ENCODE data around the gene NKAIN1.
"Not testable (repeated sequence)": the region's sequence is repeated elsewhere in the genome, so short reads cannot be mapped to it uniquely, and the experiment has no call there.

NKAIN1 gene

GRCh38 chr1:31159323-31159722 lies 80.4 kb downstream of the NKAIN1 start:
- no peaks in the 10 kb centered on the region for H3K36me3 Mint-ChIP-seq
- peaks cover 13% of the 10 kb centered on the region for H3K4me1 Mint-ChIP-seq
- peaks cover 9% of the 10 kb centered on the region for H3K27me3 Mint-ChIP-seq
- H3K9me3 Mint-ChIP-seq = no peaks in the 10 kb centered on the region
- no peak overlapping the region for H3K27ac Mint-ChIP-seq
- no peak for ATAC-seq
- H3K4me3 Mint-ChIP-seq = no peak overlapping the region

GRCh38 chr1:31155216-31155806 lies 84.4 kb downstream of the NKAIN1 start:
- Mint-ChIP-seq H3K27ac (peak overlapping the region; percentile 72), H3K36me3 (no peaks in the 10 kb centered on the region), H3K27me3 (no peaks in the 10 kb centered on the region), H3K4me3 (peak overlapping the region; percentile 85), H3K4me1 (no peaks in the 10 kb centered on the region), H3K9me3 (no peaks in the 10 kb centered on the region)
- peak; percentile 89 for ATAC-seq

- ATAC-seq = peak; percentile 89
- Mint-ChIP-seq H3K27ac (peak overlapping the region; percentile 72), H3K4me1 (no peaks in the 10 kb centered on the region), H3K36me3 (no peaks in the 10 kb centered on the region), H3K27me3 (no peaks in the 10 kb centered on the region), H3K9me3 (no peaks in the 10 kb centered on the region), H3K4me3 (peak overlapping the region; percentile 85)
Measured at GRCh38 chr1:31154632-31155215, 85.0 kb downstream of the NKAIN1 start.

GRCh38 chr1:31154000-31154631 lies 85.6 kb downstream of the NKAIN1 start:
- H3K4me3 Mint-ChIP-seq = peak overlapping the region; percentile 85
- no peaks in the 10 kb centered on the region for H3K9me3 Mint-ChIP-seq
- H3K4me1 Mint-ChIP-seq = no peaks in the 10 kb centered on the region
- no peak for ATAC-seq
- no peaks in the 10 kb centered on the region for H3K36me3 Mint-ChIP-seq
- no peaks in the 10 kb centered on the region for H3K27me3 Mint-ChIP-seq
- peak overlapping the region; percentile 72 for H3K27ac Mint-ChIP-seq

- no peaks in the 10 kb centered on the region for H3K4me1 Mint-ChIP-seq
- no peak overlapping the region for H3K27ac Mint-ChIP-seq
- no peak for ATAC-seq
- no peaks in the 10 kb centered on the region for H3K9me3 Mint-ChIP-seq
- H3K4me3 Mint-ChIP-seq = no peak overlapping the region
- no peaks in the 10 kb centered on the region for H3K36me3 Mint-ChIP-seq
- H3K27me3 Mint-ChIP-seq = no peaks in the 10 kb centered on the region
Measured at GRCh38 chr1:31153423-31153822, 86.3 kb downstream of the NKAIN1 start.

GRCh38 chr1:31152181-31152795 lies 87.4 kb downstream of the NKAIN1 start:
- ATAC-seq = no peak
- H3K9me3 Mint-ChIP-seq = no peaks in the 10 kb centered on the region
- no peaks in the 10 kb centered on the region for H3K36me3 Mint-ChIP-seq
- no peak overlapping the region for H3K4me3 Mint-ChIP-seq
- no peaks in the 10 kb centered on the region for H3K27me3 Mint-ChIP-seq
- H3K4me1 Mint-ChIP-seq = no peaks in the 10 kb centered on the region
- no peak overlapping the region for H3K27ac Mint-ChIP-seq

- H3K36me3 Mint-ChIP-seq = no peaks in the 10 kb centered on the region
- H3K9me3 Mint-ChIP-seq = no peaks in the 10 kb centered on the region
- H3K4me1 Mint-ChIP-seq = no peaks in the 10 kb centered on the region
- no peak for ATAC-seq
- H3K27me3 Mint-ChIP-seq = no peaks in the 10 kb centered on the region
- no peak overlapping the region for H3K4me3 Mint-ChIP-seq
- H3K27ac Mint-ChIP-seq = no peak overlapping the region
Measured at GRCh38 chr1:31151402-31151801, 88.3 kb downstream of the NKAIN1 start.

GRCh38 chr1:31148409-31148808 lies 91.3 kb downstream of the NKAIN1 start:
- Mint-ChIP-seq H3K27ac (no peak overlapping the region), H3K27me3 (no peaks in the 10 kb centered on the region), H3K9me3 (no peaks in the 10 kb centered on the region), H3K36me3 (no peaks in the 10 kb centered on the region), H3K4me3 (no peak overlapping the region), H3K4me1 (no peaks in the 10 kb centered on the region)
- ATAC-seq = no peak

GRCh38 chr1:31145648-31146047 lies 94.0 kb downstream of the NKAIN1 start:
- H3K4me3 Mint-ChIP-seq = no peak overlapping the region
- no peak overlapping the region for H3K27ac Mint-ChIP-seq
- H3K36me3 Mint-ChIP-seq = no peaks in the 10 kb centered on the region
- H3K9me3 Mint-ChIP-seq = no peaks in the 10 kb centered on the region
- no peaks in the 10 kb centered on the region for H3K4me1 Mint-ChIP-seq
- no peak for ATAC-seq
- H3K27me3 Mint-ChIP-seq = no peaks in the 10 kb centered on the region

GRCh38 chr1:31144442-31144841 lies 95.2 kb downstream of the NKAIN1 start:
- H3K9me3 Mint-ChIP-seq = no peaks in the 10 kb centered on the region
- no peaks in the 10 kb centered on the region for H3K36me3 Mint-ChIP-seq
- no peak overlapping the region for H3K4me3 Mint-ChIP-seq
- H3K4me1 Mint-ChIP-seq = no peaks in the 10 kb centered on the region
- ATAC-seq = no peak
- no peaks in the 10 kb centered on the region for H3K27me3 Mint-ChIP-seq
- H3K27ac Mint-ChIP-seq = no peak overlapping the region

- Mint-ChIP-seq H3K36me3 (no peaks in the 10 kb centered on the region), H3K9me3 (no peaks in the 10 kb centered on the region)
Measured at GRCh38 chr1:31143455-31143854, 96.2 kb downstream of the NKAIN1 start.

GRCh38 chr1:31142406-31142805 lies 97.3 kb downstream of the NKAIN1 start:
- Mint-ChIP-seq H3K4me3 (no peak overlapping the region), H3K36me3 (no peaks in the 10 kb centered on the region), H3K9me3 (no peaks in the 10 kb centered on the region), H3K4me1 (no peaks in the 10 kb centered on the region), H3K27me3 (no peaks in the 10 kb centered on the region), H3K27ac (no peak overlapping the region)
- ATAC-seq = no peak

More at GRCh38 chr1:31143455-31143854, 96.2 kb downstream of the NKAIN1 start:
- no peaks in the 10 kb centered on the region for H3K27me3 Mint-ChIP-seq
- H3K27ac Mint-ChIP-seq = no peak overlapping the region
- no peaks in the 10 kb centered on the region for H3K4me1 Mint-ChIP-seq
- no peak overlapping the region for H3K4me3 Mint-ChIP-seq
- no peak for ATAC-seq

GRCh38 chr1:31140299-31140698 lies 99.4 kb downstream of the NKAIN1 start:
- Mint-ChIP-seq H3K27ac (no peak overlapping the region), H3K4me1 (no peaks in the 10 kb centered on the region), H3K27me3 (no peaks in the 10 kb centered on the region), H3K4me3 (no peak overlapping the region), H3K9me3 (no peaks in the 10 kb centered on the region), H3K36me3 (no peaks in the 10 kb centered on the region)
- ATAC-seq = no peak

- not testable (repeated sequence) for ATAC-seq, H3K4me3 Mint-ChIP-seq, H3K9me3 Mint-ChIP-seq
Measured at GRCh38 chr1:31138797-31139521, 100.7 kb downstream of the NKAIN1 start.

GRCh38 chr1:31137873-31138272 lies 101.8 kb downstream of the NKAIN1 start:
- not testable (repeated sequence) for ATAC-seq, H3K36me3 Mint-ChIP-seq, H3K9me3 Mint-ChIP-seq, H3K27me3 Mint-ChIP-seq, H3K4me1 Mint-ChIP-seq, H3K4me3 Mint-ChIP-seq, H3K27ac Mint-ChIP-seq

More at GRCh38 chr1:31138797-31139521, 100.7 kb downstream of the NKAIN1 start:
- not testable (repeated sequence) for H3K36me3 Mint-ChIP-seq, H3K27me3 Mint-ChIP-seq, H3K4me1 Mint-ChIP-seq, H3K27ac Mint-ChIP-seq
